SK-N-SH (cell line): ENCODE measurements around the gene AIF1. TPM values are rescaled to one million over a fixed set of nuclear protein-coding genes. Genes with fewer than 3 reads are reported as not detected.

ENCODE experiments used
- CTCF ChIA-PET: fragments of 300-600, 350-600 bp; formaldehyde crosslinking; extraction: SDS; loops from one replicate; lab custom pipeline; 2021; lab: Yijun Ruan, JAX
- POLR2A ChIA-PET: fragments of 350-600 bp; sonication (Branson Sonifier 250); formaldehyde crosslinking; extraction: SDS; loops from one replicate; lab custom pipeline; 2020; ENCODE audit warnings: antibody characterized with exemption, inconsistent platforms; lab: Yijun Ruan, JAX
- DNase-seq: peaks from one replicate; pipeline ENCODE4 v3.0.0; 2012
- H2AFZ ChIP-seq: fragments of 200-600 bp; sonication (generic); 2 replicates; pipeline ENCODE4 v1.8.1; 2016; ENCODE audit warnings: antibody characterized with exemption, mild to moderate bottlenecking, low read depth
- H3F3A ChIP-seq: fragments of 200-600 bp; sonication (generic); replicated peaks from 2 replicates; pipeline ENCODE3; 2016; ENCODE audit warnings: antibody characterized with exemption, mild to moderate bottlenecking; ENCODE audit not compliant: insufficient read depth
- H3K27ac ChIP-seq, 2 experiments: fragments of 200-500 bp in 1 of 2; fragments of 200-600 bp in 1 of 2; sonication (Bioruptor generic) in 1 of 2; sonication (generic), shearing (Covaris generic) in 1 of 2; 2 replicates each; pipeline versions ENCODE4 v1.5.1 to v1.6.1; 2014 to 2016; ENCODE audit warnings: low read depth in 2 of 2, inconsistent platforms in 1 of 2, low read length in 1 of 2, mild to moderate bottlenecking in 1 of 2, mixed read lengths in 1 of 2
- H3K27me3 ChIP-seq: fragments of 200-600 bp; sonication (generic), shearing (Covaris generic); 2 replicates; pipeline ENCODE4 v1.6.1; 2016; ENCODE audit warnings: mixed run types; ENCODE audit not compliant: insufficient read depth
- H3K36me3 ChIP-seq, 2 experiments: fragments of 200-500 bp in 1 of 2; fragments of 200-600 bp in 1 of 2; sonication (Bioruptor generic) in 1 of 2; sonication (generic) in 1 of 2; replicated peaks in 1 of 2; 2 replicates each; pipeline versions ENCODE3 to v1.5.1; 2014 to 2016; ENCODE audit warnings: low read length in 1 of 2, mild to moderate bottlenecking in 1 of 2; ENCODE audit not compliant: insufficient read depth in 2 of 2, control insufficient read depth in 1 of 2
- H3K4me1 ChIP-seq, 2 experiments: fragments of 200-500 bp in 1 of 2; fragments of 200-600 bp in 1 of 2; sonication (Bioruptor generic) in 1 of 2; sonication (generic), shearing (Covaris generic) in 1 of 2; 2 replicates each; pipeline versions ENCODE4 v1.5.1 to v1.6.1; 2014 to 2016; ENCODE audit warnings: low read depth in 1 of 2, low read length in 1 of 2, mixed run types in 1 of 2; ENCODE audit not compliant: insufficient read depth in 2 of 2, control insufficient read depth in 1 of 2
- H3K4me2 ChIP-seq: fragments of 200-600 bp; sonication (generic), shearing (Covaris generic); 2 replicates; pipeline ENCODE4 v1.6.1; 2017; ENCODE audit warnings: mixed run types
- H3K4me3 ChIP-seq, 2 experiments: fragments of 200-500 bp in 1 of 2; fragments of 200-600 bp in 1 of 2; sonication (Bioruptor generic) in 1 of 2; sonication (generic), shearing (Covaris generic) in 1 of 2; 2 replicates each; pipeline versions ENCODE4 v1.5.1 to v1.8.1; 2014 to 2016; ENCODE audit warnings: low read depth in 2 of 2, inconsistent platforms in 1 of 2, low read length in 1 of 2, mild to moderate bottlenecking in 1 of 2, mixed read lengths in 1 of 2, moderate library complexity in 1 of 2
- H3K79me2 ChIP-seq: fragments of 200-600 bp; sonication (generic); 2 replicates; pipeline ENCODE4 v1.8.1; 2017; ENCODE audit warnings: mild to moderate bottlenecking; ENCODE audit not compliant: insufficient read depth
- H3K9ac ChIP-seq: fragments of 200-600 bp; sonication (generic); 2 replicates; pipeline ENCODE4 v1.6.1; 2017; ENCODE audit warnings: mixed run types
- H3K9me2 ChIP-seq: fragments of 200-600 bp; sonication (generic); 2 replicates; pipeline ENCODE4 v1.6.1; 2017; ENCODE audit warnings: mixed run types
- H3K9me3 ChIP-seq: fragments of 200-600 bp; sonication (generic); 2 replicates; pipeline ENCODE4 v1.6.1; 2017; ENCODE audit warnings: mixed run types, mild to moderate bottlenecking, moderate library complexity
- H4K20me1 ChIP-seq: fragments of 200-600 bp; sonication (generic); 2 replicates; pipeline ENCODE4 v1.6.1; 2017; ENCODE audit warnings: mild to moderate bottlenecking, mixed run types; ENCODE audit not compliant: insufficient read depth
- CHD2 ChIP-seq: fragments of 150-350 bp; IDR thresholded peaks from 2 replicates; pipeline ENCODE4 v1.6.1; 2018; ENCODE audit warnings: low read length; ENCODE audit not compliant: partially characterized antibody
- EP300 ChIP-seq, 2 experiments: IDR thresholded peaks; 2 replicates each; pipeline versions ENCODE4 v1.4.0 to v1.6.1; 2012; ENCODE audit warnings: borderline replicate concordance in 1 of 2, low read depth in 1 of 2, low read length in 1 of 2
- FOSL2 ChIP-seq: IDR thresholded peaks from 2 replicates; pipeline ENCODE4 v1.4.0; 2012; ENCODE audit warnings: low read depth, mild to moderate bottlenecking, moderate library complexity, borderline replicate concordance
- FOXJ3 ChIP-seq: sonication (generic); formaldehyde crosslinking; IDR thresholded peaks from 2 replicates; pipeline ENCODE4 v1.5.1; 2020; ENCODE audit warnings: mild to moderate bottlenecking, missing genetic modification reagents
- GATA2 ChIP-seq: sonication (generic); formaldehyde crosslinking; IDR thresholded peaks from 2 replicates; pipeline ENCODE4 v1.5.0; 2020; ENCODE audit warnings: mild to moderate bottlenecking, missing genetic modification reagents
- IRF3 ChIP-seq: fragments of 150-350 bp; IDR thresholded peaks from 2 replicates; pipeline ENCODE4 v1.6.1; 2016; ENCODE audit warnings: mild to moderate bottlenecking, low read depth, low read length
- JUND ChIP-seq: IDR thresholded peaks from 2 replicates; pipeline ENCODE4 v1.4.0; 2012
- NFIC ChIP-seq: IDR thresholded peaks from 2 replicates; pipeline ENCODE4 v1.4.0; 2012; ENCODE audit warnings: borderline replicate concordance
- PBX3 ChIP-seq: IDR thresholded peaks from 2 replicates; pipeline ENCODE4; 2012
- REST ChIP-seq: IDR thresholded peaks from 2 replicates; pipeline ENCODE4 v1.6.1; 2012; ENCODE audit warnings: mild to moderate bottlenecking, low read depth, low read length, moderate library complexity
- RXRA ChIP-seq: IDR thresholded peaks from 2 replicates; pipeline ENCODE4 v1.4.0; 2012; ENCODE audit warnings: low read depth, mild to moderate bottlenecking, borderline replicate concordance
- SMC3 ChIP-seq: IDR thresholded peaks from 2 replicates; pipeline ENCODE4 v1.6.1; 2012; ENCODE audit warnings: low read depth, low read length, improper control_type of control experiment
- YY1 ChIP-seq: IDR thresholded peaks from 2 replicates; pipeline ENCODE4 v1.4.0; 2012; ENCODE audit warnings: low read depth, mild to moderate bottlenecking
- WGBS: methylation state at CpG from one replicate; pipeline ENCODE4 v1.1.6; 2017; ENCODE audit warnings: low lambda C conversion rate; 5-methylcytosine and 5-hydroxymethylcytosine counted together
- polyA plus RNA-seq, 3 experiments: library from polyadenylated mRNA; depleted of rRNA; stranded (reverse); fragments of >200 nt; gene quantifications; 2 replicates each; pipeline ENCODE4 v1.2.3, GENCODE V29; 2012

The AIF1 gene
- polyA plus RNA-seq, 1 of the 3 experiments (the other 2 are of a cell fraction), result not detected

- CTCF ChIA-PET, result interaction anchor here (0.8 to 5.4 kb wide), 6 partner anchors 10 to 28 kb away, joined by 3 to 22 read pairs (median 12); partner anchors contain the start of genes ATP6V1G2 and LTB
- Histone ChIP-seq H2AFZ (no peak overlapping the region), H3K36me3 (no peaks in the 10 kb centered on the region), H3K27ac (no peak overlapping the region)
- TF ChIP-seq RXRA, result no peak
- TF ChIP-seq GATA2 (CRISPR knock-in tag), result no peak
- no peak for TF ChIP-seq SMC3
- no peak for TF ChIP-seq EP300 (IDR thresholded peaks at IDR 0.05; ENCODE audit: borderline replicate concordance in 1 of 2, low read depth in 1 of 2, low read length in 1 of 2)
- no peak for TF ChIP-seq FOSL2
- TF ChIP-seq JUND, result no peak
- no peak for TF ChIP-seq YY1
- no peak for TF ChIP-seq CHD2
- no peak for TF ChIP-seq PBX3
- no peak for TF ChIP-seq NFIC
- no peak for TF ChIP-seq FOXJ3 (CRISPR knock-in tag)
- no peak for TF ChIP-seq IRF3
- no peak for TF ChIP-seq REST
- TF ChIP-seq, all 33 proteins: peak for 0
- POLR2A ChIA-PET, result no interaction called here
- no peak overlapping the region for H3K9ac ChIP-seq
- 60% methylated on average over 1 of the region's 1 CpG for WGBS
- no peak for DNase-seq
- peaks cover 2% of the 10 kb centered on the region for H3F3A ChIP-seq
- no peak overlapping the region for H3K4me2 ChIP-seq
- H3K79me2 ChIP-seq, result no peaks in the 10 kb centered on the region
- H3K27me3 ChIP-seq, result no peaks in the 10 kb centered on the region
- no peaks in the 10 kb centered on the region for H4K20me1 ChIP-seq
- no peaks in the 10 kb centered on the region for H3K9me2 ChIP-seq
- no peaks in the 10 kb centered on the region for H3K4me1 ChIP-seq
- no peak overlapping the region for H3K4me3 ChIP-seq
- H3K9me3 ChIP-seq, result no peaks in the 10 kb centered on the region; the same call in 1 of the 2 replicates
Observed at GRCh38 chr6:31569861-31570536, 45.0 kb upstream of the AIF1 start.
